GM23338 (cell line): ENCODE measurements around the gene CPB1. TPM values are rescaled to one million over a fixed set of nuclear protein-coding genes. Genes with fewer than 3 reads are reported as not detected.

Experiments
- ATAC-seq: fragments of 200-7000 bp; cut with Tn5 transposase; 3 replicates; pipeline ENCODE4 v1.9.1; 2020
- DNase-seq: peaks from one replicate; pipeline ENCODE4 v3.0.0-alpha.2; 2015; ENCODE audit warnings: low spot score
- H2AFZ ChIP-seq: fragments of 200-600 bp; sonication (generic); 2 replicates; pipeline ENCODE4 v1.8.0; 2016; ENCODE audit warnings: antibody characterized with exemption, mild to moderate bottlenecking, moderate library complexity
- H3F3A ChIP-seq: fragments of 200-600 bp; sonication (generic); replicated peaks from 2 replicates; pipeline ENCODE4 v1.8.0; 2017; ENCODE audit warnings: antibody characterized with exemption, mixed run types, low read depth
- H3K27ac ChIP-seq: fragments of 200-600 bp; sonication (generic); 2 replicates; pipeline ENCODE4 v1.6.1; 2016; ENCODE audit warnings: low read depth
- H3K27me3 ChIP-seq: fragments of 200-600 bp; sonication (generic); 2 replicates; pipeline ENCODE4 v1.8.0; 2016; ENCODE audit warnings: mild to moderate bottlenecking, mixed run types, moderate library complexity; ENCODE audit not compliant: insufficient read depth
- H3K36me3 ChIP-seq: fragments of 200-600 bp; sonication (generic); 2 replicates; pipeline ENCODE4 v1.8.0; 2016; ENCODE audit warnings: mild to moderate bottlenecking; ENCODE audit not compliant: insufficient read depth
- H3K4me1 ChIP-seq: fragments of 200-600 bp; sonication (generic); 2 replicates; pipeline ENCODE4 v1.8.0; 2016; ENCODE audit warnings: mild to moderate bottlenecking, moderate library complexity; ENCODE audit not compliant: insufficient read depth
- H3K4me2 ChIP-seq: fragments of 200-600 bp; sonication (generic); 2 replicates; pipeline ENCODE4 v1.7.1; 2017; ENCODE audit warnings: mixed run types
- H3K4me3 ChIP-seq: fragments of 200-600 bp; sonication (generic); 2 replicates; pipeline ENCODE4 v1.6.1; 2016; ENCODE audit warnings: mixed run types
- H3K79me2 ChIP-seq: fragments of 200-600 bp; sonication (generic); replicated peaks from 2 replicates; pipeline ENCODE4 v1.8.0; 2017; ENCODE audit warnings: mild to moderate bottlenecking; ENCODE audit not compliant: insufficient read depth
- H3K9me2 ChIP-seq: fragments of 200-600 bp; sonication (generic); 2 replicates; pipeline ENCODE4 v1.8.0; 2017; ENCODE audit not compliant: insufficient read depth
- H4K20me1 ChIP-seq: fragments of 200-600 bp; sonication (generic); replicated peaks from 2 replicates; pipeline ENCODE4 v1.8.0; 2017; ENCODE audit warnings: mild to moderate bottlenecking; ENCODE audit not compliant: insufficient read depth
- H3K27ac Mint-ChIP-seq: 2 replicates; pipeline ENCODE4 v1.8.0; 2020; ENCODE audit warnings: inconsistent platforms, mild to moderate bottlenecking, moderate library complexity, mixed read lengths
- H3K27me3 Mint-ChIP-seq: 3 replicates; pipeline ENCODE4 v1.8.0; 2022; ENCODE audit warnings: low read depth, mild to moderate bottlenecking, moderate library complexity, mixed read lengths, inconsistent platforms; ENCODE audit not compliant: insufficient read depth, poor library complexity
- H3K36me3 Mint-ChIP-seq: 3 replicates; pipeline ENCODE4 v1.8.0; 2021; ENCODE audit warnings: low read depth, mild to moderate bottlenecking, inconsistent platforms, moderate library complexity, mixed read lengths
- H3K4me1 Mint-ChIP-seq: 3 replicates; pipeline ENCODE4 v1.8.0; 2020; ENCODE audit warnings: mild to moderate bottlenecking, inconsistent platforms, mixed read lengths
- H3K4me3 Mint-ChIP-seq: 3 replicates; pipeline ENCODE4 v1.8.0; 2021; ENCODE audit warnings: moderate library complexity, mild to moderate bottlenecking, inconsistent platforms, mixed read lengths
- H3K9me3 Mint-ChIP-seq: 3 replicates; pipeline ENCODE4 v1.8.0; 2020; ENCODE audit warnings: moderate library complexity, mild to moderate bottlenecking, inconsistent platforms, mixed read lengths
- CREB1 ChIP-seq: fragments of 250-450 bp; sonication (Bioruptor Pico); IDR thresholded peaks from 2 replicates; pipeline ENCODE4 v1.5.0; 2020; ENCODE audit warnings: low read depth, mild to moderate bottlenecking, moderate library complexity
- EZH2 ChIP-seq: fragments of 200-600 bp; sonication (generic); IDR thresholded peaks from one replicate; pipeline ENCODE4 v1.8.0; 2017; ENCODE audit warnings: antibody characterized with exemption, mild to moderate bottlenecking, low read depth; ENCODE audit not compliant: unreplicated experiment
- EZH2phosphoT487 ChIP-seq: fragments of 200-600 bp; sonication (generic); IDR thresholded peaks from one replicate; pipeline ENCODE4 v1.8.1; 2018; ENCODE audit warnings: antibody characterized with exemption; ENCODE audit not compliant: unreplicated experiment
- JUNB ChIP-seq: IDR thresholded peaks from one replicate; pipeline ENCODE4 v1.6.1; 2016; ENCODE audit warnings: antibody characterized with exemption; ENCODE audit not compliant: unreplicated experiment
- NANOG ChIP-seq: IDR thresholded peaks from 2 replicates; pipeline ENCODE4 v1.6.1; 2016; ENCODE audit warnings: antibody characterized with exemption, borderline replicate concordance
- POLR2AphosphoS5 ChIP-seq: IDR thresholded peaks from 2 replicates; pipeline ENCODE4 v1.6.1; 2016; ENCODE audit warnings: antibody characterized with exemption, low read depth
- STAT1 ChIP-seq: IDR thresholded peaks from one replicate; pipeline ENCODE4 v1.6.1; 2016; ENCODE audit warnings: antibody characterized with exemption; ENCODE audit not compliant: unreplicated experiment
- ZNF114 ChIP-seq: fragments of 250-450 bp; sonication (Bioruptor Pico); IDR thresholded peaks from 2 replicates; pipeline ENCODE4 v1.5.0; 2020; ENCODE audit warnings: mild to moderate bottlenecking, moderate library complexity
- ZNF331 ChIP-seq: fragments of 250-450 bp; sonication (Bioruptor Pico); IDR thresholded peaks from 2 replicates; pipeline ENCODE4 v1.5.0; 2020; ENCODE audit warnings: low read depth, mild to moderate bottlenecking, moderate library complexity
- polyA plus RNA-seq: library from polyadenylated mRNA; unstranded; fragments of >200 nt; fragmentation: Nextera tagmentation; extraction: Ambion mirVana; gene quantifications from 2 replicates; pipeline ENCODE4 v1.2.1, GENCODE V29; 2016
- total RNA-seq: library from RNA; depleted of rRNA; stranded (reverse); fragments of >200 nt; shearing (Covaris generic); gene quantifications from 2 replicates; pipeline ENCODE4 v1.2.3, GENCODE V29; 2014
- TF ChIP-seq, protein P1 (sequence below): IDR thresholded peaks from one replicate; pipeline ENCODE4 v1.6.1; 2018; ENCODE audit warnings: antibody characterized with exemption; ENCODE audit not compliant: unreplicated experiment
- TF ChIP-seq, protein P2 (sequence below), 2 experiments: fragments of 200-600 bp in 1 of 2; sonication (generic) in 1 of 2; conservative IDR thresholded peaks; 2 replicates each; pipeline versions ENCODE4 v1.5.1 to v1.6.1; 2016 to 2017; ENCODE audit warnings: antibody characterized with exemption in 2 of 2, low read depth in 2 of 2, mild to moderate bottlenecking in 2 of 2, moderate library complexity in 1 of 2
- TF ChIP-seq, protein P3 (sequence below): fragments of 250-450 bp; sonication (Bioruptor Pico); IDR thresholded peaks from 2 replicates; pipeline ENCODE4 v1.5.0; 2020; ENCODE audit warnings: mild to moderate bottlenecking, moderate library complexity
- TF ChIP-seq, protein P4 (sequence below): IDR thresholded peaks from 2 replicates; pipeline ENCODE4 v1.6.1; 2016; ENCODE audit warnings: antibody characterized with exemption

The CPB1 gene
- total and polyA plus RNA-seq, 2 experiments from 2014 or later, result not detected

DNA sequence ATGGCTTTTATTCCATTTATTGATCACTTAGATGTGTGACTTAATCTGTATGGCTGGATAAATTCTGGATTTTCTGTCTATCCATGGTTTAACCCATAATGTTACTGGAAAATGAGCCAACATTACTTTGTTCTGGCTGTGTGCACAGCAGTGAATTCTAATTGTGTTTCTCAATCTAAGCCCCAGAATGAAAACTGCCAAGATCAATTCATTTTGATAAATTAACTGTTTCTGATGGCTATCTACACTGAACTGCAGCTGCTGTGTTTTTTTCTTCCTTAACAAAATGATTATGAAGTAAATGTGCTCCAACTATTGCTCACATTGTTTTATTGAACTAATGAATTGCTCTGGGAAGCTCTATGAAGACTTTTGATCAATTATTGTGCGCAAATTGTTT is 35.7 kb upstream of the CPB1 start:
- peaks cover 12% of the 10 kb centered on the region for H3K4me1 ChIP-seq
- H3F3A ChIP-seq, result no peaks in the 10 kb centered on the region
- Mint-ChIP-seq H3K27ac (no peak overlapping the region), H3K4me1 (peaks cover 11% of the 10 kb centered on the region), H3K9me3 (peaks cover 5% of the 10 kb centered on the region), H3K4me3 (no peak overlapping the region), H3K27me3 (no peaks in the 10 kb centered on the region), H3K36me3 (peaks cover 2% of the 10 kb centered on the region; the same call in 2 of the 3 replicates)
- H3K9me2 ChIP-seq, result peaks cover 2% of the 10 kb centered on the region
- ATAC-seq, result no peak
- no peak overlapping the region for H3K27ac ChIP-seq
- no peaks in the 10 kb centered on the region for H4K20me1 ChIP-seq
- H3K36me3 ChIP-seq, result no peaks in the 10 kb centered on the region
- no peaks in the 10 kb centered on the region for H3K79me2 ChIP-seq
- H3K4me3 ChIP-seq, result no peak overlapping the region
- no peak overlapping the region for H2AFZ ChIP-seq
- no peak overlapping the region for H3K4me2 ChIP-seq
- TF ChIP-seq, protein P1, sequence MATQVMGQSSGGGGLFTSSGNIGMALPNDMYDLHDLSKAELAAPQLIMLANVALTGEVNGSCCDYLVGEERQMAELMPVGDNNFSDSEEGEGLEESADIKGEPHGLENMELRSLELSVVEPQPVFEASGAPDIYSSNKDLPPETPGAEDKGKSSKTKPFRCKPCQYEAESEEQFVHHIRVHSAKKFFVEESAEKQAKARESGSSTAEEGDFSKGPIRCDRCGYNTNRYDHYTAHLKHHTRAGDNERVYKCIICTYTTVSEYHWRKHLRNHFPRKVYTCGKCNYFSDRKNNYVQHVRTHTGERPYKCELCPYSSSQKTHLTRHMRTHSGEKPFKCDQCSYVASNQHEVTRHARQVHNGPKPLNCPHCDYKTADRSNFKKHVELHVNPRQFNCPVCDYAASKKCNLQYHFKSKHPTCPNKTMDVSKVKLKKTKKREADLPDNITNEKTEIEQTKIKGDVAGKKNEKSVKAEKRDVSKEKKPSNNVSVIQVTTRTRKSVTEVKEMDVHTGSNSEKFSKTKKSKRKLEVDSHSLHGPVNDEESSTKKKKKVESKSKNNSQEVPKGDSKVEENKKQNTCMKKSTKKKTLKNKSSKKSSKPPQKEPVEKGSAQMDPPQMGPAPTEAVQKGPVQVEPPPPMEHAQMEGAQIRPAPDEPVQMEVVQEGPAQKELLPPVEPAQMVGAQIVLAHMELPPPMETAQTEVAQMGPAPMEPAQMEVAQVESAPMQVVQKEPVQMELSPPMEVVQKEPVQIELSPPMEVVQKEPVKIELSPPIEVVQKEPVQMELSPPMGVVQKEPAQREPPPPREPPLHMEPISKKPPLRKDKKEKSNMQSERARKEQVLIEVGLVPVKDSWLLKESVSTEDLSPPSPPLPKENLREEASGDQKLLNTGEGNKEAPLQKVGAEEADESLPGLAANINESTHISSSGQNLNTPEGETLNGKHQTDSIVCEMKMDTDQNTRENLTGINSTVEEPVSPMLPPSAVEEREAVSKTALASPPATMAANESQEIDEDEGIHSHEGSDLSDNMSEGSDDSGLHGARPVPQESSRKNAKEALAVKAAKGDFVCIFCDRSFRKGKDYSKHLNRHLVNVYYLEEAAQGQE, result no peak
- TF ChIP-seq, protein P2, sequence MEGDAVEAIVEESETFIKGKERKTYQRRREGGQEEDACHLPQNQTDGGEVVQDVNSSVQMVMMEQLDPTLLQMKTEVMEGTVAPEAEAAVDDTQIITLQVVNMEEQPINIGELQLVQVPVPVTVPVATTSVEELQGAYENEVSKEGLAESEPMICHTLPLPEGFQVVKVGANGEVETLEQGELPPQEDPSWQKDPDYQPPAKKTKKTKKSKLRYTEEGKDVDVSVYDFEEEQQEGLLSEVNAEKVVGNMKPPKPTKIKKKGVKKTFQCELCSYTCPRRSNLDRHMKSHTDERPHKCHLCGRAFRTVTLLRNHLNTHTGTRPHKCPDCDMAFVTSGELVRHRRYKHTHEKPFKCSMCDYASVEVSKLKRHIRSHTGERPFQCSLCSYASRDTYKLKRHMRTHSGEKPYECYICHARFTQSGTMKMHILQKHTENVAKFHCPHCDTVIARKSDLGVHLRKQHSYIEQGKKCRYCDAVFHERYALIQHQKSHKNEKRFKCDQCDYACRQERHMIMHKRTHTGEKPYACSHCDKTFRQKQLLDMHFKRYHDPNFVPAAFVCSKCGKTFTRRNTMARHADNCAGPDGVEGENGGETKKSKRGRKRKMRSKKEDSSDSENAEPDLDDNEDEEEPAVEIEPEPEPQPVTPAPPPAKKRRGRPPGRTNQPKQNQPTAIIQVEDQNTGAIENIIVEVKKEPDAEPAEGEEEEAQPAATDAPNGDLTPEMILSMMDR (conservative IDR thresholded peaks at IDR 0.05; ENCODE audit: low read depth in 2 of 2), result no peak
- TF ChIP-seq STAT1, result no peak
- TF ChIP-seq, protein P3, sequence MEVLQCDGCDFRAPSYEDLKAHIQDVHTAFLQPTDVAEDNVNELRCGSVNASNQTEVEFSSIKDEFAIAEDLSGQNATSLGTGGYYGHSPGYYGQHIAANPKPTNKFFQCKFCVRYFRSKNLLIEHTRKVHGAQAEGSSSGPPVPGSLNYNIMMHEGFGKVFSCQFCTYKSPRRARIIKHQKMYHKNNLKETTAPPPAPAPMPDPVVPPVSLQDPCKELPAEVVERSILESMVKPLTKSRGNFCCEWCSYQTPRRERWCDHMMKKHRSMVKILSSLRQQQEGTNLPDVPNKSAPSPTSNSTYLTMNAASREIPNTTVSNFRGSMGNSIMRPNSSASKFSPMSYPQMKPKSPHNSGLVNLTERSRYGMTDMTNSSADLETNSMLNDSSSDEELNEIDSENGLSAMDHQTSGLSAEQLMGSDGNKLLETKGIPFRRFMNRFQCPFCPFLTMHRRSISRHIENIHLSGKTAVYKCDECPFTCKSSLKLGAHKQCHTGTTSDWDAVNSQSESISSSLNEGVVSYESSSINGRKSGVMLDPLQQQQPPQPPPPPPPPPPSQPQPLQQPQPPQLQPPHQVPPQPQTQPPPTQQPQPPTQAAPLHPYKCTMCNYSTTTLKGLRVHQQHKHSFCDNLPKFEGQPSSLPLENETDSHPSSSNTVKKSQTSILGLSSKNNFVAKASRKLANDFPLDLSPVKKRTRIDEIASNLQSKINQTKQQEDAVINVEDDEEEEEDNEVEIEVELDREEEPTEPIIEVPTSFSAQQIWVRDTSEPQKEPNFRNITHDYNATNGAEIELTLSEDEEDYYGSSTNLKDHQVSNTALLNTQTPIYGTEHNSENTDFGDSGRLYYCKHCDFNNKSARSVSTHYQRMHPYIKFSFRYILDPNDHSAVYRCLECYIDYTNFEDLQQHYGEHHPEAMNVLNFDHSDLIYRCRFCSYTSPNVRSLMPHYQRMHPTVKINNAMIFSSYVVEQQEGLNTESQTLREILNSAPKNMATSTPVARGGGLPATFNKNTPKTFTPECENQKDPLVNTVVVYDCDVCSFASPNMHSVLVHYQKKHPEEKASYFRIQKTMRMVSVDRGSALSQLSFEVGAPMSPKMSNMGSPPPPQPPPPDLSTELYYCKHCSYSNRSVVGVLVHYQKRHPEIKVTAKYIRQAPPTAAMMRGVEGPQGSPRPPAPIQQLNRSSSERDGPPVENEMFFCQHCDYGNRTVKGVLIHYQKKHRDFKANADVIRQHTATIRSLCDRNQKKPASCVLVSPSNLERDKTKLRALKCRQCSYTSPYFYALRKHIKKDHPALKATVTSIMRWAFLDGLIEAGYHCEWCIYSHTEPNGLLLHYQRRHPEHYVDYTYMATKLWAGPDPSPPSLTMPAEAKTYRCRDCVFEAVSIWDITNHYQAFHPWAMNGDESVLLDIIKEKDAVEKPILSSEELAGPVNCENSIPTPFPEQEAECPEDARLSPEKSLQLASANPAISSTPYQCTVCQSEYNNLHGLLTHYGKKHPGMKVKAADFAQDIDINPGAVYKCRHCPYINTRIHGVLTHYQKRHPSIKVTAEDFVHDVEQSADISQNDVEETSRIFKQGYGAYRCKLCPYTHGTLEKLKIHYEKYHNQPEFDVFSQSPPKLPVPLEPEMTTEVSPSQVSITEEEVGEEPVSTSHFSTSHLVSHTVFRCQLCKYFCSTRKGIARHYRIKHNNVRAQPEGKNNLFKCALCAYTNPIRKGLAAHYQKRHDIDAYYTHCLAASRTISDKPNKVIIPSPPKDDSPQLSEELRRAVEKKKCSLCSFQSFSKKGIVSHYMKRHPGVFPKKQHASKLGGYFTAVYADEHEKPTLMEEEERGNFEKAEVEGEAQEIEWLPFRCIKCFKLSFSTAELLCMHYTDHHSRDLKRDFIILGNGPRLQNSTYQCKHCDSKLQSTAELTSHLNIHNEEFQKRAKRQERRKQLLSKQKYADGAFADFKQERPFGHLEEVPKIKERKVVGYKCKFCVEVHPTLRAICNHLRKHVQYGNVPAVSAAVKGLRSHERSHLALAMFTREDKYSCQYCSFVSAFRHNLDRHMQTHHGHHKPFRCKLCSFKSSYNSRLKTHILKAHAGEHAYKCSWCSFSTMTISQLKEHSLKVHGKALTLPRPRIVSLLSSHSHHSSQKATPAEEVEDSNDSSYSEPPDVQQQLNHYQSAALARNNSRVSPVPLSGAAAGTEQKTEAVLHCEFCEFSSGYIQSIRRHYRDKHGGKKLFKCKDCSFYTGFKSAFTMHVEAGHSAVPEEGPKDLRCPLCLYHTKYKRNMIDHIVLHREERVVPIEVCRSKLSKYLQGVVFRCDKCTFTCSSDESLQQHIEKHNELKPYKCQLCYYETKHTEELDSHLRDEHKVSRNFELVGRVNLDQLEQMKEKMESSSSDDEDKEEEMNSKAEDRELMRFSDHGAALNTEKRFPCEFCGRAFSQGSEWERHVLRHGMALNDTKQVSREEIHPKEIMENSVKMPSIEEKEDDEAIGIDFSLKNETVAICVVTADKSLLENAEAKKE (CRISPR knock-in tag), result no peak
- no peak for TF ChIP-seq POLR2AphosphoS5
- no peak for TF ChIP-seq EZH2
- TF ChIP-seq NANOG, result no peak
- no peak for TF ChIP-seq CREB1 (CRISPR knock-in tag)
- TF ChIP-seq ZNF331 (CRISPR knock-in tag), result no peak
- TF ChIP-seq ZNF114, result no peak
- no peak for TF ChIP-seq JUNB
- TF ChIP-seq, protein P4, sequence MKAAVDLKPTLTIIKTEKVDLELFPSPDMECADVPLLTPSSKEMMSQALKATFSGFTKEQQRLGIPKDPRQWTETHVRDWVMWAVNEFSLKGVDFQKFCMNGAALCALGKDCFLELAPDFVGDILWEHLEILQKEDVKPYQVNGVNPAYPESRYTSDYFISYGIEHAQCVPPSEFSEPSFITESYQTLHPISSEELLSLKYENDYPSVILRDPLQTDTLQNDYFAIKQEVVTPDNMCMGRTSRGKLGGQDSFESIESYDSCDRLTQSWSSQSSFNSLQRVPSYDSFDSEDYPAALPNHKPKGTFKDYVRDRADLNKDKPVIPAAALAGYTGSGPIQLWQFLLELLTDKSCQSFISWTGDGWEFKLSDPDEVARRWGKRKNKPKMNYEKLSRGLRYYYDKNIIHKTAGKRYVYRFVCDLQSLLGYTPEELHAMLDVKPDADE, result no peak
- TF ChIP-seq EZH2phosphoT487, result no peak
- no peak for DNase-seq
- H3K27me3 ChIP-seq, result no peaks in the 10 kb centered on the region
